Small intestine (tissue), 16 donors: Measurements from ENCODE around the gene ACTR8. TPM values are rescaled to one million over a fixed set of nuclear protein-coding genes. Genes with fewer than 3 reads are reported as not detected.
A peak's percentile ranks its signal among the peaks of the same experiment; 100 is the strongest.
"Not testable (repeated sequence)": the region's sequence is repeated elsewhere in the genome, so short reads cannot be mapped to it uniquely, and the experiment has no call there.

Experiments
- DNase-seq, 2 donors: peaks; one replicate each; pipeline versions ENCODE4 v3.0.0 to v3.0.0-alpha.2; 2013
- FAIRE-seq: peaks from 2 replicates; lab custom pipeline; 2012; peaks lifted over from hg19 to GRCh38; lab: Jason Lieb, UNC
- H3K27ac ChIP-seq, 3 donors: one replicate each; pipeline ENCODE4 v1.5.1; 2013; ENCODE audit warnings: low read length in 2 of 3, mild to moderate bottlenecking in 2 of 3, control low read depth in 1 of 3, inconsistent platforms in 1 of 3, low read depth in 1 of 3, moderate library complexity in 1 of 3
- H3K27me3 ChIP-seq, 3 donors: one replicate each; pipeline ENCODE4 v1.6.1; 2013; ENCODE audit warnings: low read length in 3 of 3, inconsistent platforms in 1 of 3; ENCODE audit not compliant: control insufficient read depth in 3 of 3, insufficient read depth in 3 of 3
- H3K36me3 ChIP-seq, 3 donors: one replicate each; pipeline ENCODE4 v1.6.1; 2013; ENCODE audit warnings: low read length in 3 of 3, inconsistent platforms in 1 of 3, low read depth in 1 of 3, mild to moderate bottlenecking in 1 of 3, moderate library complexity in 1 of 3; ENCODE audit not compliant: control insufficient read depth in 3 of 3, insufficient read depth in 2 of 3
- H3K4me1 ChIP-seq, 3 donors: one replicate each; pipeline ENCODE4 v1.6.1; 2013; ENCODE audit warnings: low read length in 2 of 3, inconsistent platforms in 1 of 3, low read depth in 1 of 3, mild to moderate bottlenecking in 1 of 3, moderate library complexity in 1 of 3; ENCODE audit not compliant: control insufficient read depth in 3 of 3, insufficient read depth in 2 of 3
- H3K4me3 ChIP-seq, 3 donors: one replicate each; pipeline ENCODE4 v1.5.1; 2013; ENCODE audit warnings: low read length in 3 of 3, control low read depth in 1 of 3, inconsistent platforms in 1 of 3, low read depth in 1 of 3, mild to moderate bottlenecking in 1 of 3, moderate library complexity in 1 of 3
- H3K9me3 ChIP-seq, 2 donors: one replicate each; pipeline ENCODE4 v1.6.1; 2013; ENCODE audit warnings: low read depth in 1 of 2, low read length in 1 of 2; ENCODE audit not compliant: control insufficient read depth in 2 of 2, insufficient read depth in 1 of 2
- WGBS, 3 donors: extraction: QIAGEN DNeasy Blood & Tissue Kit; methylation state at CpG; one replicate each; pipeline ENCODE4 v1.1.7; 2013; 5-methylcytosine and 5-hydroxymethylcytosine counted together
- long read RNA-seq, 10 donors: transcript quantifications; one replicate each; lab custom pipeline, GENCODE V29; 2026
- polyA plus RNA-seq, 4 donors: library from polyadenylated mRNA; stranded (reverse) in 3 of 4; unstranded in 1 of 4; fragments of 200-250 nt in 3 of 4; fragments of 120-200 nt in 1 of 4; gene quantifications; one replicate each; pipeline versions ENCODE4 v1.2.1 to v1.2.3, GENCODE V29; 2013
- donor health status: healthy with polysubstance abuse.
- donor health status: control.
- donor health status: control.
- donor health status: Bipolar disorder and iron deficiency.
- donor health status: healthy.

The ACTR8 gene
- 10 to 100 TPM in 1 of 4 donors, 1 to 10 TPM in 3; 6.2 to 27.0 (median 8.2) TPM for polyA plus RNA-seq
- long read RNA-seq, donor 1: 0 reads
- long read RNA-seq, donor 2, partial matches to known transcripts: 0 of 1 reads
- long read RNA-seq, donor 2, other reads (novel, unspliced or antisense): 0 of 1 reads
- long read RNA-seq, donor 3, partial matches to known transcripts: 0 of 2 reads
- long read RNA-seq, donor 3, other reads (novel, unspliced or antisense): 0 of 2 reads
- long read RNA-seq, donor 4, partial matches to known transcripts: 0 of 1 reads
- long read RNA-seq, donor 4, other reads (novel, unspliced or antisense): 0 of 1 reads
- long read RNA-seq, donor 5: 0 reads
- long read RNA-seq, donor 6, partial matches to known transcripts: 0 of 2 reads
- long read RNA-seq, donor 6, other reads (novel, unspliced or antisense): 0 of 2 reads
- long read RNA-seq, donor 7: 0 reads
- long read RNA-seq, donor 8: 0 reads
- long read RNA-seq, donor 9: 0 reads
- long read RNA-seq, donor 10, partial matches to known transcripts: 6 of 10 reads
- long read RNA-seq, donor 10, other reads (novel, unspliced or antisense): 0 of 10 reads

GRCh38 chr3:53881691-53882593 is at the start of gene ACTR8:
TSS of gene ACTR8 (minus strand) at chr3:53882152. CDS start at chr3:53882101, 51 bp downstream.
- DNase-seq: peak; percentile 71 to 95
- H3K4me1 ChIP-seq: peaks cover 0 to 9% (median 8%) of the 10 kb centered on the region in 3 donors
- 1 to 3% (median 2%) methylated on average over 54 to 65 of the region's 65 CpGs for WGBS, 3 donors

GRCh38 chr3:53927208-53927872 is 45.4 kb upstream of the ACTR8 start:
- not testable (repeated sequence) for H3K27ac ChIP-seq, DNase-seq, H3K27me3 ChIP-seq, H3K4me1 ChIP-seq, H3K9me3 ChIP-seq, H3K36me3 ChIP-seq, FAIRE-seq, H3K4me3 ChIP-seq
- WGBS, 3 donors: 71 to 84% (median 75%) methylated on average over 24 to 30 of the region's 30 CpGs

More at GRCh38 chr3:53881691-53882593, at the start of gene ACTR8:
- H3K36me3 ChIP-seq: peaks cover 14 to 15% (median 14%) of the 10 kb centered on the region in 3 donors
- no peaks in the 10 kb centered on the region for H3K27me3 ChIP-seq
- FAIRE-seq: no peak
- H3K4me3 ChIP-seq: peak within 1 kb of the TSS; percentile 70 to 90 (median 84)
- H3K9me3 ChIP-seq: no peaks in the 10 kb centered on the region
- H3K27ac ChIP-seq: peak within 1 kb of the TSS; percentile 87 to 92 (median 91)

GRCh38 chr3:53921296-53921695 is 39.3 kb upstream of the ACTR8 start:
- WGBS, 3 donors: 6 to 41% (median 26%) methylated on average over 1 of the region's 1 CpG
- no peaks in the 10 kb centered on the region for H3K36me3 ChIP-seq
- peak; percentile 14 to 25 for DNase-seq
- no peak overlapping the region for H3K4me3 ChIP-seq
- no peaks in the 10 kb centered on the region for H3K27me3 ChIP-seq
- FAIRE-seq: no peak
- H3K4me1 ChIP-seq: no peaks in the 10 kb centered on the region
- H3K9me3 ChIP-seq: no peaks in the 10 kb centered on the region
- no peak overlapping the region for H3K27ac ChIP-seq

GRCh38 chr3:53919741-53920140 is 37.8 kb upstream of the ACTR8 start:
- Histone ChIP-seq H3K9me3 (no peaks in the 10 kb centered on the region), H3K27me3 (no peaks in the 10 kb centered on the region), H3K4me3 (no peak overlapping the region), H3K4me1 (no peaks in the 10 kb centered on the region), H3K27ac (no peak overlapping the region), H3K36me3 (no peaks in the 10 kb centered on the region)
- 88 to 90% (median 90%) methylated on average over 2 of the region's 2 CpGs for WGBS, 3 donors
- DNase-seq (no peak), FAIRE-seq (no peak)

GRCh38 chr3:53913401-53913800 is 31.4 kb upstream of the ACTR8 start:
- H3K4me3 ChIP-seq: no peak overlapping the region
- no peak for FAIRE-seq
- H3K27ac ChIP-seq: no peak overlapping the region
- H3K27me3 ChIP-seq: no peaks in the 10 kb centered on the region
- peak in 1 of 2 donors; percentile 18 for DNase-seq
- H3K4me1 ChIP-seq: no peaks in the 10 kb centered on the region
- H3K36me3 ChIP-seq: no peaks in the 10 kb centered on the region
- WGBS, 3 donors: 66 to 86% (median 72%) methylated on average over 8 of the region's 8 CpGs
- H3K9me3 ChIP-seq: no peaks in the 10 kb centered on the region

- 64 to 79% (median 74%) methylated on average over 5 of the region's 5 CpGs for WGBS, 3 donors
Measured at GRCh38 chr3:53902711-53903110, 20.8 kb upstream of the ACTR8 start.

GRCh38 chr3:53902067-53902466 is 20.1 kb upstream of the ACTR8 start:
- H3K9me3 ChIP-seq: peaks cover 0 to 3% of the 10 kb centered on the region in 2 donors
- DNase-seq (no peak), FAIRE-seq (no peak)
- H3K27me3 ChIP-seq: peaks cover 0 to 4% (median 3%) of the 10 kb centered on the region in 3 donors
- no peaks in the 10 kb centered on the region for H3K4me1 ChIP-seq
- WGBS, 3 donors: 17 to 32% (median 19%) methylated on average over 1 of the region's 1 CpG
- H3K36me3 ChIP-seq: no peaks in the 10 kb centered on the region
- no peak overlapping the region for H3K4me3 ChIP-seq
- no peak overlapping the region for H3K27ac ChIP-seq

More at GRCh38 chr3:53902711-53903110, 20.8 kb upstream of the ACTR8 start:
- H3K27me3 ChIP-seq: peaks cover 0 to under 1% (median under 1%) of the 10 kb centered on the region in 3 donors
- H3K27ac ChIP-seq: no peak overlapping the region
- peaks cover 0 to 3% of the 10 kb centered on the region in 2 donors for H3K9me3 ChIP-seq
- H3K36me3 ChIP-seq: no peaks in the 10 kb centered on the region
- DNase-seq (no peak), FAIRE-seq (no peak)
- H3K4me1 ChIP-seq: no peaks in the 10 kb centered on the region
- no peak overlapping the region for H3K4me3 ChIP-seq
